GM21423 (cell line): Measurements from ENCODE around the gene ZNF615.
"Not testable (repeated sequence)": the region's sequence is repeated elsewhere in the genome, so short reads cannot be mapped to it uniquely, and the experiment has no call there.

ENCODE experiments used
- ATAC-seq: cut with Tn5 transposase; IDR thresholded peaks from one replicate; pipeline ENCODE4 v1.9.1; 2021; ENCODE audit warnings: mild to moderate bottlenecking, moderate library complexity; ENCODE audit not compliant: unreplicated experiment

ZNF615 gene

DNA sequence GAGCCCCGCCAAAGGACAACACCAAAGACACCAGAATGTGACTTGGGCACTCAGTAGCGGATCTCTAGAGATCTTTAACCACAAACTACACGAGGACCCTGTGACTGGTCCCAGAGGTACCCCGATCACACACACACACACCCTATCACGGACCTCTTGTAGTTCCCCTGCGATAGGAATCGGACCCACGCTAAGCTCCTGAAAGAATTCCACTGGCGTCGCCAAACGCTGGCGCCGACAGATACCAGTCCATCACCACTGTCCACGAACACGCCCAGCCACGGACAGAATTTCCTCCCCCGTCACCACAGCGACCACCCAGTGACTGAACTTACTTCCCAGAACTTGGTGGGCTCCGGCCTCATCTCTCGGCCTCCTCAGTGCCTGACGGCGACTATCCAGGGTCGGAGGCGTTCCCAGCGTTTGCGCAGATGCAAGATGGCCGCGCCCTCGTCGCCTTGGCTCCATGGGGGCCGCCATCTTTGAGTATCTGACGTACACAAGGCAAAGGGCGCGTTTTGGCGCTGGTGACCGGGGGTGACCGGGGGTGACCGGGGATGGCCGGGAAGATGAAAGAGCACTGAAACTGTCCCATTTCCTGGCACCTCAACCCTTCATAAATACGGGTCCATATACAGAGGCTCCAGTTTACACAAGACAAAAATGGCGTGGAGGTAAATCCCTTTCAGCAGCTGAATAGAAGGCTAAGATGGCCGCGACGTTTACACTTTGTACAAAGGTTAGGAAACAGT, at the start of gene ZNF615:
ZNF615 (minus strand) TSS at position 406 of the 752 bp plus-strand sequence. CDS start 4,500 bp downstream, outside the sequence.
- peak; percentile 95 for ATAC-seq

DNA sequence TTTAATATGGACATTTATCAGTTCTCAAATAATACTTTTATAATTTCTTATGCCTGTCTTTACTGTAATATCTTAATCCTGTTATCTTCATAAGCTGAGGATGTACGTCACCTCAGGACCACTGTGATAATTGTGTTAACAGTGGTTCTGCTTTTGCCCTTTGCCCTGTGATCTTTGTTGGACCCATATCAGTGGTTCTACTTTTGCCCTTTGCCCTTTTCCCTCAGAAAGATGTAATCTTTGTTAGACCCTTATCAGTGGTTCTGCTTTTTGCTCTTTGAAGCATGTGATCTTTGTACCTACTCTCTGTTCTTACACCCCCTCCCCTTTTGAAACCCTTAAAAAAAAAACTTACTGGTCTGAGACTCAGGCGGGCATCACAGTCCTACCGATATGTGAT, 48.5 kb upstream of the ZNF615 start:
- ATAC-seq: not testable (repeated sequence)

DNA sequence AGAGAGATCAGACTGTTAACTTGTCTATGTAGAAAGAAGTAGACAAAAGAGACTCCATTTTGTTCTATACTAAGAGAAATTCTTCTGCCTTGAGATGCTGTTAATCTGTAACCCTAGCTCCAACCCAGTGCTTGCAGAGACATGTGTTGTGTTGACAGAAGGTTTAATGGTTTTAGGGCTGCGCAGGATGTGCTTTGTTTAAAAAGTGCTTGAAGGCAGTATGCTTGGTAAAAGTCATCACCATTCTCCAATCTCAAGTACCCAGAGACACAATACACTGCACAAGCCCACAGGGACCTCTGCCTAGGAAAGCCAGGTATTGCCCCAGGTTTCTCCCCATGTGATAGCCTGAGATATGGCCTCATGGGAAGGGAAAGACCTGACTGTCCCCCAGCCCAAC, 43.7 kb upstream of the ZNF615 start:
- not testable (repeated sequence) for ATAC-seq

DNA sequence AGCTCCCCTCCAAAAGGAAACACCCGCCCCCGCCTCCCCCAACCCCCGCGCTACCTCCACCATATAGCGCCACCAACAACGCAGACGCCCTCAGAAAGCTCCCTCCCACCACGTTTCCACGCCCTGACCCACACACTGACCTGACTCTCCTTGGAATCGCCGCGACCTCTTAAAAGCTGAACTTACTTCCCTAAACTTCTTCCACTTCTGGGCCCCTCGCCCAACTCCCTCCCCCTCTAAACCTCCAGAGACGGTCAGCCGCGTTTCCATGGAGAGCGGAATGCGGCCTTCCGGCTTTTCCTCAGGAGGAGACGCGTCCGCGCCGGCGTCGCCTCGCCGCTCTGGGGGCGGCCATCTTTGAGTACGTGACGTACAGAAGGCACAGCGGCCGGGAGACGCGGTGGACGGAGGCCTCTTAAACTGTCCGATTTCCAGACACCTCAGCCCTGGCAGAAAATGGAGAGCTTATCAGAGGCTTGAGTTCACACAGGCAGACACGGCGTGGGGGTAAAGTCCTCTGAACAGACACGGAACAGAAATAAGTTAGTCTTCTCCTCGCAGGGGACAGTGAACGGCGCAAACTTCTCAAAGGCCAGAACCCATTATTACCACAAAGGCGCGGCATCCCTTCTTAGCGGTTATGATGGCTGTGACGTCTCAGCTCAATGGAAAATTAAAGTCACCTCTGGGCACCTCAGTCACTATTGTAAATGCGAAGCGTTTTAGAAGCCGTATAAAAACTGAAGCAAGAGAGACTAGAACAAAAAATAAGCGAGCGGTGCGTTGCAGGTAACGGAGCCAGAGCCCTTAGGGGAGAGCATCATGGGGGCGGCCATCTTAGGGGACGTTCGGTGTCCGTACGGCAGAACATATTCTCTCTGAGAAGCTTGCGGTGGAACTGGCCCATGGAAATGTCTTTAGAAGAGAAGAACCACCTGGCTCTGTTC, 40.8 kb upstream of the ZNF615 start, which contains the start of gene ZNF432:
ZNF432 (minus strand) TSS at position 284 of the 947 bp plus-strand sequence. CDS start 1,970 bp downstream, outside the sequence.
- ATAC-seq: peak; percentile 77

DNA sequence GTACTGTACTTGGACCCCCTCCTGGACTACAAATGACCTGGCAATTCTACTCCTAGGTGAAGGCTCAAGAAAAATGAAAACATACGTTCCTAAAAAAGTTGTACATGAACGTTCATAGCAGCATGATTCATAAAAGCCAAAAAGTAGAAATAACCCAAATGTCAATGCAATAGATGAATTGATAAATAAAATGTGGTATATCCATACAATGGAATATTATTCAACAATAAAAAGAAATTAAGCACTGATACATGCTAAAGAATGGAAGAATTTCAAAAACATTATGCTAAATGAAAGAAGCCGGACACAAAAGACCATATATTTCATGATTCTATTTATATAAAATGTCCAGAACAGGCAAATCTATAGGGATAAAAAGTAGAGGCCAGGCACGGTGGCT, 31.2 kb upstream of the ZNF615 start:
- ATAC-seq: no peak

DNA sequence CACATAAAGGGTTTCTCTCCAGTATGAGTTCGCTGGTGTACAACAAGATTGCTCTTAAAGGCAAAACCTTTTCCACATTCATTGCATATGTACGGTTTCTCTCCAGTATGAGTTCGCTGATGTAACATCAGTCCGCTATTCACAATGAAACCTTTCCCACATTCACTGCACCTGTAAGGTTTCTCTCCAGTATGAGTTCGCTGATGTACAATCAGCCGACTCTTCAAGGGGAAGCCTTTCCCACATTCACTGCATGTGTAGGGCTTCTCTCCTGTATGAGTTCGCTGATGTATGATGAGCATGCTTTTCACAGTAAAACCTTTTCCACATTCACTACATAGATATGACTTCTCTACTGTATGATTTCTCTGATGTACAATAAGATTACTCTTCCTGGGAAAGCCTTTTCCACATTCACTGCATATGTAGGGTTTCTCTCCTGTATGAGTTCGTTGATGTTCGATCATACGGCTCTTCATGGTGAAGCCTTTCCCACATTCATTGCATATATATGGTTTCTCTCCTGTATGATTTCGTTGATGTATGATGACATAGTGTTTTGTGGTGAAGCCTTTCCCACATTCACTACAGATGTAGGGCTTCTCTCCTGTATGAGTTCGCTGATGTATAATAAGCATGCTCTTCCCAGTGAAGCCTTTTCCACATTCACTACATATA, 26.2 kb upstream of the ZNF615 start:
- ATAC-seq: no peak

DNA sequence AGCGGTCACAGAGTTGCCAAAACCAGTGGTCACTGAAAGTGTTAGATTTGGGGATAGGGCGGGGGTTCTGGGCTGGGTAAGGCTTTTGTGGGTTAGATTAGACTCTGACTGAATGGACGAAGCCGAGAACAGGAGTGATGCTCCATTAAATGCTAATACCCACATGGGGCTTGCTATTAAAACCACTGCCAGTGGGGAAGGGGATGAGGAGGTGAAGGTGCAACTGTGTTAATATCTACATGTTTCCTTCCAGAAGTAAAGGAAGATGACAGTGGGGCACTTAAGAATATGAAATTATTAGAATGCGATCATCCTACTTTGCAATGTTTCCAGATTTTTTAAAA, 20.7 kb upstream of the ZNF615 start:
- no peak for ATAC-seq

DNA sequence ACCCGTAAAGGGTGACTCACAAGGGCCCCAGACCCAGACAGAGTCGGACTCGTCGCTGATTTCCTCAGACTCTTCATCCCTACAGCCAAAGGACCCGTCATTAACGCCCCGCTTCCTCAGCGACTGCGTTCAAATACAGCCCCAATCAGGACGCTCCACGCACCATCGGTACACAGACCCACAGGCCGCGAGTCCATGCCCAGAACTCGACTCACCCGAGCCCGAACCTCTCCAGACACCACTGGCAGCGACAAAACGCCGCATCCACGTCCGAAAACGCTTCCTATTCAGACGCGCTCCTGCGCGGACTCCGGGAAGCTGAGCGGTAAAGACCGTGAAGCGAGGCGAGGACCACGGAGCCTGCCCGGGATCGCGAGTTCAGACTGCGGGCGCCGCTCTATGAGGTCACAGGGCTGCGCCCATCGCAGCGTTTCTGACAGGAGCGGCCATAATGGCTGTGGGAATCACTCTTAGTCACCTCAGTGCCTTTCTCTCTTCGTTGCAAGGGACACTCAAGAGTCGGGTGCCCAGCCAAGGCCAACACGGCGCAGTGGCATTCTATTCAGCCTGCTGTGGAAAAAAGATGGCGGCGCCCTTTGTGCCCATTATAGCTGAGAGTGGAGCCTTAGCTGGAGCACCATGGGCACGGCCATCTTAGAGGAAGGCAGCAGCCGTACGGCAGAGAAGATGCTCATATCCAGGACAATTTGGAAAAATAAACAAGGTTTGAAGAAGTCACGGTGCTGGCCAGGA, 20.2 kb upstream of the ZNF615 start, which contains the start of gene ZNF614:
ZNF614 (minus strand) TSS at position 353 of the 753 bp plus-strand sequence. CDS start 2,634 bp downstream, outside the sequence.
- ATAC-seq: peak; percentile 85

DNA sequence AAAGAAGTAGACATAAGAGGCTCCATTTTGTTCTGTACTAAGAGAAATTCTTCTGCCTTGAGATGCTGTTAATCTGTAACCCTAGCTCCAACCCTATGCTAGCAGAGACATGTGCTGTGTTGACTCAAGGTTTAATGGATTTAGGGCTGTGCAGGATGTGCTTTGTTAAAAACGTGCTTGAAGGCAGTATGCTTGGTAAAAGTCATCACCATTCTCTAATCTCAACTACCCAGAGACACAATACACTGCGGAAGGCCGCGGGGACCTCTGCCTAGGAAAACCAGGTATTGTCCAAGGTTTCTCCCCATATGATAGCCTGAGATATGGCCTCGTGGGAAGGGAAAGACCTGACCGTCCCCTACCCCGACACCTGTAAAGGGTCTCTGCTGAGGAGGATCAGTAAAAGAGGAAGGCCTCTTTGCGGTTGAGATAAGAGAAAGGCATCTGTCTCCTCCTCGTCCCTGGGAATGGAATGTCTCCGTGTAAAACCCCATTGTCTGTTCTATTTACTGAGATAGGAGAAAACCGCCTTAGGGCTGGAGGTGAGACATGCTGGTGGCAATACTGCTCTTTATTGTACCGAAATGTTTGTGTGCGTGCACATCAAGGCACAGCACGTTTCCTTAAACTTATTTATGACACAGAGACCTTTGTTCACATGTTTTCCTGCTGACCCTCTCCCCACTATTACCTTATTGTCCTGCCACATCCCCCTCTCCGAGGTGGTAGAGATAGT, 18.4 kb upstream of the ZNF615 start:
- ATAC-seq: not testable (repeated sequence)

DNA sequence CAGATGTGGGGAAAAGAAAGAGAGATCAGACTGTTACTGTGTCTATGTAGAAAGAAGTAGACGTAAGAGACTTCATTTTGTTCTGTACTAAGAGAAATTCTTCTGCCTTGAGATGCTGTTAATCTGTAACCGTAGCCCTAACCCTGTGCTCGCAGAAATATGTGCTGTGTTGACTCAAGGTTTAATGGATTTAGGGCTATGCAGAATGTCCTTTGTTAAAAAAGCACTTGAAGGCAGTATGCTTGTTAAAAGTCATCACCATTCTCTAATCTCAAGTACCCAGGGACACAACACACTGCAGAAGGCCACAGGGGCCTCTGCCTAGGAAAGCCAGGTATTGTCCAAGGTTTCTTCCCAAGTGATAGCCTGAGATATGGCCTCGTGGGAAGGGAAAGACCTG, 16.5 kb upstream of the ZNF615 start:
- ATAC-seq: not testable (repeated sequence)

DNA sequence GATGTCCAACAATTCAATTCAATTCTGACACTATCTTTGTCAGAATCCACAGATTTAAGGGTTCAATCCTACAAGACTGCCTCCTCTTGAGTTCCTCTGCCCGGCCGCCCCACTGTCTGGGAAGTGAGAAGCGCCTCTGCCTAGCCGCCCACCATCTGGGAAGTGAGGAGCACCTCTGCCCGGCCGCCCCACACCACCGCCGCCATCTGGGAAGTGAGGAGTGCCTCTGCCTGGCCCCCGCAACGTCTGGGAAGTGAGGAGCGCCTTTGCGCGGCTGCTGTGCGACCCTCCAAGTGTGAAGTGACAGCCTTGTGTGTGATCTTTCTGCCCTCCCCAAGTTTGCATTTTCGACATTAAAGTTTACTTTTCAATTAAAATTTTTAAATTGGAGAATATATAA, 14.2 kb upstream of the ZNF615 start:
- no peak for ATAC-seq

DNA sequence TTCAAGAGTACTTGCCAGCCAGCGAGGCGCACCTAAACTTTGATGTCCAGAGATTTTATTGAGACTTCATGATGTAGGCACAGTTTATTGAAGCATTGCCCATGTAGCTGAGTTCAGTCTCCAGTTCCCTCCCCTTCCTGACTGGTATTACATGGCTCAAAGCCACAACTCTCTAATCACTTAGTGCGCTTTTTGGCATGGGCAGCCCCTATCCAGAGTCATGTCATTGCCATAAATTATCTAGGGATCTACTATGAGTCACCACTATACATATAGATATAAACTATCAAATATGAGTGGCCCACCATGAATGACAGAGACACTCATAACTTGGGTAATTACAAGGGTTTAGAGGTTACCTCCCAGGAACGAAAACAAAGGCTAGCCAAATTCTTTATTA, 12.5 kb upstream of the ZNF615 start:
- no peak for ATAC-seq

DNA sequence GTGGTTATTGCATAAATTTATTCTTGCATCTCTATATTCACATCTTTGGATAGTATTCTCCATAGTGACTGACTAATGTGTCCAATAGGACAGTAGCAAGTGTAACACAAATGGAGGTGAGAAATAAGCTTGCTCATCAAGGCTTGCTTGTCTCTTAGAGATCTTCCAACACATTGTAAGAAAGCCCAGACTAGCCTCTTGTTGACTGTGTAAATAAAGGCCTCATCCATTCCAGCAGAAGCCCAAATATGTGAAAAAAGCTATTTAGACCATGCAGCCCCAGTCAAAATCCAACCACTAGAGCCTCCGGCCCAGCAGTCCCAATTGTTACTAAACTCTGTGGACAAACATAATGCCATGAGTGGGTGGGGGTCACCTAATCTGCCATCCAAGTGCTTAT, 2.7 kb upstream of the ZNF615 start:
- ATAC-seq: no peak

DNA sequence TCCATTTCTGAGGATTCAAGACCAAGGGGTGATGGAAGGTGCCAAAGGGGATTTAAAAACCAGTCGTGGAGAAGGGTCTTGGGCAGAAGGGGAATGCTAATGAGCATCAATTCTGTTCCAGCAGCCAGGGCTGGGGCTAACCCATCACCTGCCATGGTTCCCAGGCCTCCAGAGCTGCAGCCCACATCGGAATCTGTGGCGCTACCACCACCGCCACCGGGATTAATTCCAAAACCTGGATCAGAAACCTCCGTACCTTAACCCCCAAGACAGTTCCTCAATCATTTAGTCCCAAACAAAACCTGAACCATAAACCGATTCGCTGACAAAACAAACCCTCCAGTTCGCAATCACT, 583 bp downstream of the ZNF615 start:
- peak; percentile 8 for ATAC-seq

DNA sequence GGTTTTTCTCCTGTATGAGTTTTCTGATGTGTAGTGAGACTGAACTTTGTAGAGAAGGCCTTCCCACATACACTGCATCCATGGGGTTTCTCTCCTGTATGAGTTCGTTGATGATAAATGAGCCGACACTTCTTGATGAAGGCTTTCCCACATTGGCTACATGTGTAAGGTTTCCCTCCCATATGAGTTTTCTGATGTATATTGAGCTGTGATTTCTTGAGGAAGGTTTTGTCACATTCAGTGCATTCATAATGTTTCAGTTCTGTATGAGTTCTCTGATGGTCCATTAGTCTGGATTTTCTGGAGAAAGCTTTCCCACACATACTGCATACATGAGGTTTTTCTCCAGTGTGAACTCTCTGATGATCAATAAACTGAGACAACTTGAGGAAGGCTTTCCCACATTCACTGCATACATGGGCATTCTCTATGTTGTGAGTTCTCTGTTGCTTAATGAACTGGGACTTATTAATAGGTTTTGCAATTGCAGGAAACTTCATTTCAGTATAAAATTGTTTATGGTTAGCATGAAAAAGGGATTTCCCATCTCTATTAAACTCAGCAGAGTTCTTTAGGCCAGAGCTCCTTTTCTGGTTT, 13.9 kb downstream of the ZNF615 start:
- no peak for ATAC-seq

DNA sequence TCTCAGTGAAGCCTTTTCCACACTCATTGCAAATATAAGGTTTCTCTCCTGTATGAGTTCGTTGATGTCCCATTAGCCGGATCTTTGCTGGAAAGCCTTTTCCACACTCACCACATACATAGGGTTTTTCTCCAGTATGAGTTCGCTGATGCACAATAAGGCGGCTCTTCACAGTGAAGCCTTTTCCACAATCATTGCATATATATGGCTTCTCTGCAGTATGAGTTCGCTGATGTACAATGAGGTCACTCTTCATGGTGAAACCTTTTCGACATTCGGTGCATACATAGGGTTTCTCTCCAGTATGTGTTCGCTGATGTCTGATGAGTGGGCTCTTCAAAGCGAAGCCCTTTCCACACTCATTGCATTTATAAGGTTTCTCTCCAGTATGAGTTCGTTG, 14.6 kb downstream of the ZNF615 start:
- no peak for ATAC-seq

DNA sequence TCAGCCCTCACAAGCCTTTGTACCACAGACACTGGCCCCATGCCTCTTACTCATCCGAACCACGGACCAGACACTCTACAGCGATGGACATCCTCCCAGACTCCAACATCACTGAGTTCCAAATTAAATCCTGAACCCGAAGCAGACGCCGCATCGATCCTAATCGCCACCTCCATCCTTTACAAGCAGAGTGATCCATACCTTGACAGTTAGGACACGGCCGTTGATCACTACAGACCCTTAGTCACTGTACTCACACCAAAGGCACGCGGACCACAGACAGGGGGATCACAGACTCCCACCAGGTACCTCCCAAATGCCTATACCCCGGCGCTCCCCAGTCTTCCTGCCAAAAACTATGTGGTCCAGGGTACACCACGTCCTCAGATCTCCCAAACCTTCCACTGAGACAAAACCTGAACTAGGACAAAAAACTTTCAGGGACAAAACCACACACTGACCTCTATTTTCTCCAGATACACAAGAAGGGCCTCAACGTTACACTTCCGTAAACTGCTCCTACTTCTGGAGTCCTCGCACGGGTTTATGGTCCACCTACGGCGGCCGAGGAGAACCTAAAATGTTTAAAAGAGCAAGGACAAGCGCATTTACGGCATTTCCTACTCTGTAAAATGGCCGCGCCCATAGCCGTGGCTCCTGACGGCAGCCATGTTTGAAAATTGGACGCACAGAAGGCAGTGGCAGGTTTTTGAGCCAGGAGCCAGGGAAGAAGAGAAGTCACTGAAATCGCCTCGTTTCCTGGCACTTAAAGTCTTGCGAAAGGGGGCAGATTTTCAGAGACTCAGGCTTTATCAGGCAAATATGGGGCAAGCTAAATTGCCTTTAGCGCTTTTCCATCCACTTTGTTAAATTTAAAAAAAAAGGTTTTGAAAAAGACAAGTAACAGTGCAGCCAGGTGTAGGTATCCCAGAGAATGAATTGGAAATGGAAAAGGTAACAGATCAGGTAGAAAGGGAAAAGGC, 21.4 kb downstream of the ZNF615 start, which contains the start of gene ZNF350:
ZNF350 (minus strand) TSS at position 532 of the 983 bp plus-strand sequence. CDS start 12,480 bp downstream, outside the sequence.
- peak; percentile 89 for ATAC-seq

DNA sequence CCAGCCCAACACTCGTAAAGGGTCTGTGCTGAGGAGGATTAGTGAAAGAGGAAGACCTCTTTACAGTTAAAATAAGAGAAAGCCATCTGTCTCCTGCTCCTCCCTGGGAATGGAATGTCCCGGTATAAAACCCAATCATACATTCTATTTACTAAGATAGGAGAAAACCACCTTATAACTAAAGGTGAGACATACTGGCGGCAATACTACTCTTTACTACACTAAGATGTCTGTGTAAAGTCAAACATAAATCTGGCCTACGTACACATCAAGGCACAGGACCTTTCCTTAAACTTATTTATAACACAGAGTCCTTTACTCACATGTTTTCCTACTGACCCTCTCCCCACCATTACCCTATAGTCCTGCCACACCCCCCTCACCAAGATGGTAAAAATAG, 24.6 kb downstream of the ZNF615 start:
- ATAC-seq: no peak
